Left ventricle myocardium superior (tissue), 1 donor: ENCODE results near the gene TRIM60. TPM values are rescaled to one million over a fixed set of nuclear protein-coding genes. Genes with fewer than 3 reads are reported as not detected.
A peak's percentile ranks its signal among the peaks of the same experiment; 100 is the strongest.
"Not testable (repeated sequence)": the region's sequence is repeated elsewhere in the genome, so short reads cannot be mapped to it uniquely, and the experiment has no call there.

Experiments
- ATAC-seq: fragments of 200-7000 bp; cut with Tn5 transposase; one replicate; pipeline ENCODE4 v1.9.1; 2020; ENCODE audit warnings: mild to moderate bottlenecking, moderate library complexity
- DNase-seq: peaks from one replicate; pipeline ENCODE4 v3.0.0-alpha.2; 2020
- intact Hi-C: fragments of 100-400 bp; cut with micrococcal nuclease; formaldehyde crosslinking; loops from one replicate; pipeline ENCODE4 v1.11.0; 2022
- total RNA-seq: library from RNA; stranded (reverse); fragmentation: NEBNext Ultra II Directional; extraction: Animal tissue kit (Norgen Biotek cat#: 25700); gene quantifications from one replicate; pipeline ENCODE4 v1.2.1, GENCODE V29; 2021
- donor health status: DM: no; HTN: yes; CAD: no; lungs with severe emphysema.

The TRIM60 gene
- total RNA-seq, 1 donor from 2014 or later = not detected

DNA sequence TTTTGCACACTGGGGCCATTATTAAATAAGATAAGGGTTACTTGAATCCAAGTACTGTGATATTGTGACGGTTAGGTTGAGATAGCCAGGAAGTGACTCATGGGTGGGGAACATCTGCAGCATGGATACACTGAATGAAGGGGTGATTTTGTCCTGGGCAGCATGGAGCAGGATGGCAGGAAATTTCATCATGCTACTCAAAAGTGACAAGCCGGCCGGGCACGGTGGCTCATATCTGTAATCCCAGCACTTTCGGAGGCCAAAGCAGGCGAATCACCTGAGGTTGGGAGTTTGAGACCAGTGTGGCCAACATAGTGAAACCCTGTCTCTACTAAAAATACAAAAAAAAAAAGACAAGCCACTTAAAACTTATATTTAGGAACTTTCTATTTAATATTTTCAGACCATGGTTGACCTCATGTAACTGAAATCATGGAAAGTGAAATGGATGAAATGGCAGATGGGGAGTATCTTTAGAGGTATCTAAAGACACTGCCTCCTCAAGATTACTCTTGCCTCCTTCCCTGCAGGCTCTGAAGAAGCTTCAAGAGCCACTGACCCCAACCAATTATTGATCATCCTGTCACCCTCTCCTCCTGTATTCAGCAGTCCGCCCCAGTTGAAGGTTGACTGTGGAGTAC, 3.9 kb upstream of the TRIM60 start:
- DNase-seq = no peak
- no peak for ATAC-seq
- intact Hi-C loops = no loop called here

DNA sequence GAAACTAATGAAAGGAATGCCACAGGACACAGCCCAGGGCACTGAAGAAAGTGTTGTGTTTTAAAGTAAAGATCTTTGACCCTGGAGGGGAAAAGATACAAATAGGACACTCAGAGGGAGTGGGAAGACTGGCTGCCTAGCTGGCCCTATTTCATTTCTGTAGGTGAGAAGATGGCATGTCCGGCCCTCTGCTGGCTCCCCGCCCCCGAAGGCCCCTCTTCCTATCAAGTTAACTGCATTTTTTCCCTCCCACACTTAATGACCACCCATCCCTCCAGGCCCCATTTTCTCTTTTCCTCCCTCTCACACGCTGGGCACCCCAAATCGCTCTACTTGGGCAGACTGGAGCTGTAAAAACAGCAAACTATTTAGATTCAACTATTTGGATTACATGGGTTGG, 16.4 kb downstream of the TRIM60 start:
- no peak for ATAC-seq
- intact Hi-C loops = no loop called here
- no peak for DNase-seq

DNA sequence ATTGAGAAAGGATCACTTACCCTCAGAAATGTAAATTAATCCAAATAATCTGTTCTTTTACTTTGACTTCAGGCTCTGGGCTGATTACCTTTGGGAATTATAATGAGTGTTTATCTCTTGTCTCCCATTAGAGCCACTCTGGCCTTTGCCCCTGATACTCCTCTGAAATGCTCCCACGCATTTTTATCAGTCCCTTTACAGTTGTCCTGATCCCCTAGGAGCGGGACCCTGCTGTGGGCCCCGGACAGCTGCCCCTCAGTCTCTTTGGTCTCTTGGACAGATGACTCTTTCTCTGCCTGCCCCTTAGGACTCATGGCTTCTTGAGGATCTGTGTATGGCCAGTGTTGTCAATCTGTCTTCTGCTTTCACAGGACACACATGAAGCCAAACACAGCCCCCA, 20.8 kb downstream of the TRIM60 start:
- DNase-seq (no peak), ATAC-seq (no peak)
- intact Hi-C loops = no loop called here

DNA sequence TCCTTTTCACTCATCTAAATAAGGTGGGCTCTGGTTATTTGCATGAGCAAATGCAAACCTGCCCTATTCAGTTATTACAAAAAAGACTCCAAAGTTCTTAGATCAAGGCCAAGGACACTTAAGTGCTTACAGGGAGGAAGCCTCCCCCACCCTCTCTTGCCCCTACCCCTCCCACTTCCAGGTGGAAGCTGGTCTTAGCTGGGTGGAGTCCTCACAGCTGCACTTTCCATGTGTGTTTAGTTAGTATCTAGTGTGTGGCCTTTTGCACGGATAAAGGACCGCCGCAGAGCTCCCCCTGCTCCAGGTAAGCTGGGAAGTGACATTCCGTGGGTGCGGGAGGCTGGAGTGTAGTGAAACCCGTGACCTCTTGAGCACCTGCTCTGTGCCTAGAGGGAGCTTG, 21.8 kb downstream of the TRIM60 start, which contains the start of gene TRIM75:
Gene TRIM75 (plus strand): TSS at position 222 of the 400 bp plus-strand sequence. CDS start 5,282 bp downstream, outside the sequence.
- ATAC-seq = no peak
- DNase-seq = no peak
- intact Hi-C loops = no loop called here

DNA sequence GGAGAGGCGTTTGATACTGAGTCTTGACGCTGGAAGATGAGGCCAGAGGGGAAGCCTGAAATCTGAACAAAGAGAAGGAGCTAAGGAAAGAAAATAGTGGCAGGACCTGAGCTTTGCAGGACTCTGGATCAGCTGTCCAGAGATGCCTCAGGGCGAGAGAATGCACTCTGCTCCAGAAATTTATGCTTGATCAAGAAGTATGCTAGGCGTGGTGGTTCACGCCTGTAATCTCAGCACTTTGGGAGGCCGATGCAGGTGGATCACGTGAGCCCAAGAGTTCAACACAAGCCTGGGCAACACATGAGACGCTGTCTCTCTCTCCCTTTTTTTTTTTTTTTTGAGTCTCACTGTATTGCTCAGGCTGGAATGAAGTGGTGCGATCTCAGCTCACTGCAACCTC, 23.8 kb downstream of the TRIM60 start:
- ATAC-seq (no peak), DNase-seq (no peak)
- intact Hi-C loops = no loop called here

DNA sequence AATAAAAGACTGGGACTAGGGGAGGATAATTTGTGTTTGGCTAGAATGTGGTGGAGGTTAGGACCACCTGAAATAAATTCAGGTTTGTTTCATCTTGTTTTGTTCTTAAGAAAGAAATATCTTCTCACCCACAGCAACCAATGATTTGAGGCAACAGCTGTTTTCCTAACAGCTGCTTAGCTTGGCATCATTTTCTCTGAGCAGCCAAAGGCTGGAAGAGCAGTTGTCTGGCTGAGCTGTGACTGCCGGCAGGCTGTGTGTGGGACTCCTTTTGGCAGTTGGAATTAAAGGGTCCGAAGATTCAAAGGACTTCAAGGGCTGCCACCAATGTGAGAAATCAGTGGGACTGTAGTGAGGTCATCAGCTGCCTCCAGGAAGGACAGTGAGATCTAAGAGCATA, 26.9 kb downstream of the TRIM60 start:
- DNase-seq (no peak), ATAC-seq (no peak)
- intact Hi-C loops = no loop called here

DNA sequence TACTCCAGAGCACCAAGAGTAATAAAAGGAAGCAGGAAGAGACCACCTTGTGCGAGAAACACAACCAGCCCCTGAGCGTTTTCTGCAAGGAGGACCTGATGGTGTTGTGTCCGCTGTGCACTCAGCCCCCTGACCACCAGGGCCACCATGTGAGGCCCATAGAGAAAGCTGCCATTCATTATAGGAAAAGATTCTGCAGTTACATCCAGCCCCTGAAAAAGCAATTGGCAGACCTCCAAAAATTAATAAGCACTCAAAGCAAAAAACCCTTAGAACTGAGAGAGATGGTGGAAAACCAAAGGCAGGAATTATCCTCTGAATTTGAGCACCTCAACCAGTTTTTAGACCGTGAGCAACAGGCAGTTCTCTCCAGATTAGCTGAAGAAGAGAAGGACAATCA, 27.6 kb downstream of the TRIM60 start:
- DNase-seq = no peak
- no peak for ATAC-seq
- intact Hi-C loops = no loop called here

DNA sequence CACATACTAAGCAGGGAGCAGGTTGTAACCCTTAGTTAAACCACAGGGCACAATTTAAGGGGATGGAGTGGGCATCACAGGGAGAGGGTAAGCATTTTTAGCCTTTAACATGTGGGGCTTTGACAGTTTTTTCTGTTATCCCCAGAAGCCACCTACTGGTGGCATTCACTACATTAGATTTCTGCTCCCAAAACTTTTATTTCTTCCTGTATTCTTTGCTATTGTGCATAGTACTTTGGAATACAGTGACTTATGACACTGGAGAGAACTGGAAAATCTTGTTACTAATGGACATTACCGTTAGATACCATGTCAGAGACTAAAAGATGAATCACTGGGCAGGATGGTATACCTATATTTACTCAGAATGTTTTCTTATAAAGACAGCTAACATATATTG, 29.1 kb downstream of the TRIM60 start:
- no peak for ATAC-seq
- intact Hi-C loops = no loop called here
- DNase-seq = no peak

DNA sequence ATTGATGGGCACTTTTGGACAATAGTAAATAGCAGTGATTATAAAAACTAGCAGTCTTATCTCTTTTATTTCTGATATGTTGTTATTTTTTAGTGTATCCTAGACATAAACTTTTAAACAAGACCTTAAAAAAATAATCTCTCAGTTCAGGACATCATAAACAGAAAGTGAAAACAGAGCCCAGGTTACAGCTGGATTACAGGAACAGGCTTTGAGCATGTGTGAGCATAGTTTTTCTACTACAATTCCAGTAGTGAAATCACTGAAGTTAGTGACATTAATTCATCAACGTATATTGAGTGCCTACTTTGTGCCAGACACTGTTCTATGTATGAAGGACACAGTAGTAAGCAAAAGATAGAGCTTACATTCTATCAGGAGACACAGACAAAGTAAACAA, 38.8 kb downstream of the TRIM60 start:
- no peak for ATAC-seq
- no peak for DNase-seq
- intact Hi-C loops = no loop called here

DNA sequence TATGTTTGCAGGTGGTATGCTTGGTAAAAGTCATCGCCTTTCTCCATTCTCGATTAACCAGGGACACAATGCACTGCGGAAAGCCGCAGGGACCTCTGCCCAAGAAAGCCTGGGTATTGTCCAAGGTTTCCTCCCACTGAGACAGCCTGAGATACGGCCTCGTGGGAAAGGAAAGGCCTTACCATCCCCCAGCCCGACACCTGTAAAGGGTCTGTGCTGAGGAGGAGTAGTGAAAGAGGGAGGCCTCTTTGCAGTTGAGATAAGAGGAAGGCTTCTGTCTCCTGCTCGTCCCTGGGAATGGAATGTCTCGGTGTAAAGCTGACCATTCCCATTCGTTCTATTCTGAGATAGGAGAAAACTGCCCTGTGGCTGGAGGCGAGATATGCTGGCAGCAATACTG, 41.5 kb downstream of the TRIM60 start:
- DNase-seq, intact Hi-C loops, ATAC-seq: not testable (repeated sequence)

DNA sequence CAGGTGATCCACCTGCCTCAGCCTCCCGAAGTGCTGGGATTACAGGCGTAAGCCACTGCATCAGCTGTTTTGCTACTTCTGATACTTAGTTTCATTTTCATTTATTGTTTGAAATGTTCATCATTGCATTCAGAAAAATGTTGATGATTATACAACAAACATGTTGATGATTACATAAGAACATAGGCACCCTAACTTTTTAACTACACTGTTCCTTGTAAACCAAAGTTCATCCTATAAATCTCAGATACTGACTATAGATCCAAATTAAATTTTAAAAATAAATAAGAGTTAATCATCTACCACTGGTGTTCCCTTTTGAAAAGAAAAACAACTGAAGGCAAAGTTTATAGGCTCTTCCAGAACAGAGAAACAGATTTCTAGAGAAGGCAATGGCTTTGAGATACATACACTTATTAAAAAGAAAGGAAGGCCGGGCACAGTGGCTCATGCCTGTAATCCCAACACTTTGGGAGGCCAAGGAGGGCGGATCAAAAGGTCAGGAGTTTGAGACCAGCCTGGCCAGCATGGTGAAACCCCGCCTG, 45.3 kb downstream of the TRIM60 start:
- intact Hi-C loops = no loop called here
- no peak for ATAC-seq
- no peak for DNase-seq

DNA sequence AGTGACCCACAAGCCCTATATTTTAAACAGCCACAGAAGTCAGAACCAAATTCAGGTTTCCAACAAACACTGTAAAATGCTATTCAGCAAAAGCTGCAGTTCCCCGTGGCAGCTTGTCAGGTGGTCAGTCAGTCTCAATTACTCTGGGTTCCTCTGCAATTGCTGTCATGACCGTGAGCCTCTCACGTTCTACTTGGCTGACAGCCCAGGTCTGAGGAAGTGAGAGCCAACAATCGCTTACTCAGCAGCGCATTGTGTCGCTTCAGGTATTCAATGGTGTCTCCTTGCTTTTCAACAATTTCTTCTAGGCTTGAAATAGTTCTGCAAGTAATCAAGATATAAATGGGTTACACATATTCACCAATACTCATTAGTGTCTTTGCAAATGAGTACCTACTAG, 47.7 kb downstream of the TRIM60 start:
- intact Hi-C loops = no loop called here
- peak; percentile 77 for ATAC-seq
- peak; percentile 57 for DNase-seq

DNA sequence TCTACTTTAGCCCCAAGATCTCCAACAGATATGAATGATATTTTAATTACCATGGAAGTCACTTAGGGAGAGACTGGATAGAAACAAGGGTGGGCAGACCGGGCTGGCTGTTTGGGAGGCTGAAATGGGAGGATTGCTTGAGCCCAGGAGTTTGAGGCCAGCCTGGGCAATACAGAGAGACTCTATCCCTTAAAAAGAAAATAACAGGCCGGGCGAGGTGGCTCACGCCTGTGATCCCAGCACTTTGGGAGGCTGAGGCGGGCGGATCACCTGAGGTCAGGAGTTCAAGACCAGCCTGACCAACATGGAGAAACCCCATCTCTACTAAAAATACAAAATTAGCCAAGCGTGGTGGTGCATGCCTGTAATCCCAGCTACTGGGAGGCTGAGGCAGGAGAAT, 53.0 kb downstream of the TRIM60 start:
- intact Hi-C loops, ATAC-seq: not testable (repeated sequence)

DNA sequence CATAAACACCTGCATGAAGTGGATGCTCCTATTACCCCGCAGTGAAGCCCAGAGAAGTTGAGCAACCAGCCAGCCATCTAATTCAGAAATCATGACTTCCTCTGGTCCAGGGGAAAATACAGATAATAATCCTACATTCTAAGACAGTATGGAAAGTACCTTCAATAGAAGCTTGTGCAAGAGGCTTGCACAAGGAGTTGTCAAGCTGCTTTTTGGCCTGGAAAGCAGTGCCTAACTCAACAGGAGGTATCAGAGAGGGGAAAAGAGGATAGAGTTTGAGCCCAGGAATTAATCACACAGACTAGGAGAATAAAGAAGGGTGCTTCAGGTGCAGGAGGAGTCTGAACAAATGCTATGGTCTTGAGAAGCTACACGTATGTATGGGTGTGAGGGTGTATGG, 54.1 kb downstream of the TRIM60 start:
- DNase-seq (no peak), ATAC-seq (no peak)
- intact Hi-C loops = no loop called here

More for the DNA sequence above, 53.0 kb downstream of the TRIM60 start:
- DNase-seq = not testable (repeated sequence)

DNA sequence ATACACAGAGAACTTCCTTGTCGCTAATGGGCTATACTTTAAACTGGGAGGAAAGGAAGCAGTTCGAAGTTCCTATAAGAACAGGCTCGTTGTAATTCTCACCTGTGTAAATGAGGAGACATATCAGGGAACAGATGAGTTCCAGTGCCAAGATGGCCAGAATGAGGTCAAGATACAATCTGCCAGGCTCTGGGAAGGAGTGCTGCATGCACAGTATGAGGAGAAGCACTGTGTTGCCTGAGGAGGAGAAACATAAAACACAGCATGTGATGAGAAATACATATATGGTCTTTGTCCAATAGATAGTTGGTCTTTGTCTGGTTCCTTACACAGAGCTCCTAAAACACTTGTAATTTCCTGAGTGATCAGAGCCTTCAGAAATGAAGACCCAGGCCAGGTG, 56.6 kb downstream of the TRIM60 start:
- no peak for DNase-seq
- intact Hi-C loops = no loop called here

More for the DNA sequence above, 56.6 kb downstream of the TRIM60 start:
- no peak for ATAC-seq

Other genes with a start within 250 kb of the TRIM60 start
- gene APELA, start 154.8 kb upstream of the TRIM60 start, total RNA-seq = not detected
- gene TRIM61, start 54.3 kb upstream of the TRIM60 start, total RNA-seq = 2.4 TPM
- gene TRIM75, start 21.9 kb downstream of the TRIM60 start, total RNA-seq = not detected
- gene TMEM192, start 80.9 kb downstream of the TRIM60 start, total RNA-seq = 17.8 TPM
- gene KLHL2, start 175.6 kb downstream of the TRIM60 start, total RNA-seq = 7.4 TPM